Osteocyte (in vitro differentiated cells): Measurements from ENCODE around the gene PPP1CA. TPM values are rescaled to one million over a fixed set of nuclear protein-coding genes. Genes with fewer than 3 reads are reported as not detected.

Experiments used
- DNase-seq: peaks from one replicate; pipeline ENCODE4 v3.0.0; 2021; ENCODE audit warnings: mixed read lengths; ENCODE audit not compliant: unreplicated experiment; ENCODE audit errors: extremely low spot score
- H3K27ac Mint-ChIP-seq: one replicate; pipeline ENCODE4 v1.8.0; 2021; ENCODE audit warnings: mild to moderate bottlenecking, mixed read lengths; ENCODE audit not compliant: unreplicated experiment
- H3K27me3 Mint-ChIP-seq: one replicate; pipeline ENCODE4 v1.8.0; 2021; ENCODE audit warnings: mixed read lengths; ENCODE audit not compliant: unreplicated experiment
- H3K36me3 Mint-ChIP-seq: one replicate; pipeline ENCODE4 v1.8.0; 2021; ENCODE audit warnings: mixed read lengths; ENCODE audit not compliant: unreplicated experiment
- H3K4me1 Mint-ChIP-seq: one replicate; pipeline ENCODE4 v1.8.0; 2021; ENCODE audit warnings: mixed read lengths; ENCODE audit not compliant: unreplicated experiment
- H3K4me3 Mint-ChIP-seq: one replicate; pipeline ENCODE4 v1.8.0; 2021; ENCODE audit warnings: mild to moderate bottlenecking, moderate library complexity, mixed read lengths; ENCODE audit not compliant: unreplicated experiment
- H3K9me3 Mint-ChIP-seq: one replicate; pipeline ENCODE4 v1.8.0; 2021; ENCODE audit warnings: mixed read lengths; ENCODE audit not compliant: unreplicated experiment
- CTCF ChIP-seq: fragments of 200-600 bp; sonication (generic); IDR thresholded peaks from 2 replicates; pipeline ENCODE4 v1.5.0; 2021; ENCODE audit warnings: antibody characterized with exemption, mild to moderate bottlenecking, moderate library complexity
- total RNA-seq: library from RNA; stranded (reverse); gene quantifications from 2 replicates; pipeline ENCODE4 v1.2.1, GENCODE V29; 2021

PPP1CA gene
- total RNA-seq, 1 donor from 2014 or later: 140 TPM

GRCh38 chr11:67364783-67365722 lies 36.6 kb downstream of the PPP1CA start:
- no peaks in the 10 kb centered on the region for H3K9me3 Mint-ChIP-seq

GRCh38 chr11:67364169-67364568 lies 37.5 kb downstream of the PPP1CA start:
- Mint-ChIP-seq H3K27ac (no peak overlapping the region), H3K36me3 (peaks cover 11% of the 10 kb centered on the region), H3K27me3 (no peaks in the 10 kb centered on the region), H3K4me3 (no peak overlapping the region), H3K4me1 (peaks cover 26% of the 10 kb centered on the region), H3K9me3 (no peaks in the 10 kb centered on the region)
- no peak for TF ChIP-seq CTCF
- no peak for DNase-seq

More at GRCh38 chr11:67364783-67365722, 36.6 kb downstream of the PPP1CA start:
- TF ChIP-seq CTCF: no peak
- peaks cover 11% of the 10 kb centered on the region for H3K36me3 Mint-ChIP-seq
- no peak overlapping the region for H3K4me3 Mint-ChIP-seq
- peaks cover 33% of the 10 kb centered on the region for H3K4me1 Mint-ChIP-seq
- no peak overlapping the region for H3K27ac Mint-ChIP-seq
- no peak for DNase-seq
- H3K27me3 Mint-ChIP-seq: no peaks in the 10 kb centered on the region

GRCh38 chr11:67357831-67358670 lies 43.6 kb downstream of the PPP1CA start:
- DNase-seq: no peak
- TF ChIP-seq CTCF: no peak
- no peaks in the 10 kb centered on the region for H3K9me3 Mint-ChIP-seq
- H3K4me1 Mint-ChIP-seq: peaks cover 52% of the 10 kb centered on the region
- H3K27ac Mint-ChIP-seq: peak overlapping the region; percentile 96
- no peak overlapping the region for H3K4me3 Mint-ChIP-seq
- no peaks in the 10 kb centered on the region for H3K36me3 Mint-ChIP-seq
- no peaks in the 10 kb centered on the region for H3K27me3 Mint-ChIP-seq

GRCh38 chr11:67356864-67357561 lies 44.6 kb downstream of the PPP1CA start:
- DNase-seq: no peak
- Mint-ChIP-seq H3K27me3 (no peaks in the 10 kb centered on the region), H3K4me1 (peaks cover 59% of the 10 kb centered on the region), H3K36me3 (no peaks in the 10 kb centered on the region), H3K9me3 (no peaks in the 10 kb centered on the region), H3K4me3 (peak overlapping the region; percentile 7), H3K27ac (peak overlapping the region; percentile 96)
- TF ChIP-seq CTCF: peak; percentile 94
